ENCODE data around the gene CNOT2.

CNOT2 gene

GRCh38 chr12:70265132-70265531 is 21.9 kb downstream of the CNOT2 start:
- H3K27ac ChIP-seq (ENCODE audit: low read depth, low read length) = no peak overlapping the region
- H3K4me1 ChIP-seq (ENCODE audit: control insufficient read depth in 5 of 5, insufficient read depth in 5 of 5, low read length in 5 of 5) = peaks cover 0 to 22% (median 16%) of the 10 kb centered on the region in 5 donors
- H3K4me3 ChIP-seq (ENCODE audit: low read depth in 1 of 5, low read length in 5 of 5) = no peak overlapping the region
- no peaks in the 10 kb centered on the region for H3K36me3 ChIP-seq (ENCODE audit: control insufficient read depth in 5 of 5, insufficient read depth in 5 of 5, low read length in 5 of 5)
- no peak overlapping the region for H3K9ac ChIP-seq (ENCODE audit: low read length in 5 of 5)
- H3K9me3 ChIP-seq (ENCODE audit: control insufficient read depth in 5 of 5, low read length in 5 of 5) = no peaks in the 10 kb centered on the region
- no peaks in the 10 kb centered on the region for H3K27me3 ChIP-seq (ENCODE audit: control insufficient read depth in 5 of 5, insufficient read depth in 4 of 5, low read length in 5 of 5)

DNA sequence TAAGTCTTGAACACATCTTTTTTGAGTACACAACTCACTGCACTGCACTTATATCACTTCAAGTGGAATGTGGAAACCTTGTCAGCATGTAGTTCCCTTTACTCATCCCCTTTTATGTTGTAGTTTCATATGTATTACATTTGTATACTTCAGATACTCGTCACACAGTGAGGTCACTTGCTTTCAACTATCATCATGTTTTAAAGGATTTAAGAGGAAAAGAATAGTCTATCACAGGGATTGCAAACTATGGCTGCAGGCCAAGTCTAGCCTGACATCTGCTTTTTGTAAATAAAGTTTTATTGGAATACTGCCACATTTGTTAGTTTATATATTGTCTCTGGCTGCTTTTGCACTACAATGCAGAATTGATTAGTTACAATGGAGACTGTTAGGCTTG is 24.3 kb downstream of the CNOT2 start:
- no peaks in the 10 kb centered on the region for H3K36me3 ChIP-seq (ENCODE audit: control insufficient read depth in 5 of 5, insufficient read depth in 5 of 5, low read length in 5 of 5)
- H3K27ac ChIP-seq (ENCODE audit: low read depth, low read length) = no peak overlapping the region
- peaks cover 0 to 45% (median 22%) of the 10 kb centered on the region in 5 donors for H3K4me1 ChIP-seq (ENCODE audit: control insufficient read depth in 5 of 5, insufficient read depth in 5 of 5, low read length in 5 of 5)
- no peaks in the 10 kb centered on the region for H3K27me3 ChIP-seq (ENCODE audit: control insufficient read depth in 5 of 5, insufficient read depth in 4 of 5, low read length in 5 of 5)
- no peak overlapping the region for H3K4me3 ChIP-seq (ENCODE audit: low read depth in 1 of 5, low read length in 5 of 5)
- no peaks in the 10 kb centered on the region for H3K9me3 ChIP-seq (ENCODE audit: control insufficient read depth in 5 of 5, low read length in 5 of 5)
- H3K9ac ChIP-seq (ENCODE audit: low read length in 5 of 5) = no peak overlapping the region

DNA sequence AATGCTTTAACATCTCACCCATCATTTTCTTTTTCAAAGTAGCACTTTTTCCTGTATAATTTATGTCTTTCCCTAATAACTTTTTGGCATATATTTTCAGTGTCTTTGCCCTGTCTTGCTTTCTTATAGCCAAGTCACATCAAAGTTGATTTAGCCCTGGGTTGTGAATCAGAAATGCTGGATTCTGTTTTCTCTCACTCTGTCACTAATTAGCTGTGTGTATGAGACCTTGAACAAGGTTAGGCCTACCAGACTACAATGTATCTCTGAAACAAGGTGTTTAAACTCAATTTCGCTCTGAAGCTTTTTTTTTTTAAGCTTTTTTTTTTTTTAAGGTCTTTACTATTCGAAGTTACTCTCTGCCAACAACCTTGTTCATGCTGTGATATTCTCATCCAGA is 25.7 kb downstream of the CNOT2 start:
- no peak overlapping the region for H3K27ac ChIP-seq (ENCODE audit: low read depth, low read length)
- H3K27me3 ChIP-seq (ENCODE audit: control insufficient read depth in 5 of 5, insufficient read depth in 4 of 5, low read length in 5 of 5) = no peaks in the 10 kb centered on the region
- no peak overlapping the region for H3K4me3 ChIP-seq (ENCODE audit: low read depth in 1 of 5, low read length in 5 of 5)
- H3K4me1 ChIP-seq (ENCODE audit: control insufficient read depth in 5 of 5, insufficient read depth in 5 of 5, low read length in 5 of 5) = peaks cover 0 to 51% (median 20%) of the 10 kb centered on the region in 5 donors
- no peak overlapping the region for H3K9ac ChIP-seq (ENCODE audit: low read length in 5 of 5)
- no peaks in the 10 kb centered on the region for H3K36me3 ChIP-seq (ENCODE audit: control insufficient read depth in 5 of 5, insufficient read depth in 5 of 5, low read length in 5 of 5)
- no peaks in the 10 kb centered on the region for H3K9me3 ChIP-seq (ENCODE audit: control insufficient read depth in 5 of 5, low read length in 5 of 5)

DNA sequence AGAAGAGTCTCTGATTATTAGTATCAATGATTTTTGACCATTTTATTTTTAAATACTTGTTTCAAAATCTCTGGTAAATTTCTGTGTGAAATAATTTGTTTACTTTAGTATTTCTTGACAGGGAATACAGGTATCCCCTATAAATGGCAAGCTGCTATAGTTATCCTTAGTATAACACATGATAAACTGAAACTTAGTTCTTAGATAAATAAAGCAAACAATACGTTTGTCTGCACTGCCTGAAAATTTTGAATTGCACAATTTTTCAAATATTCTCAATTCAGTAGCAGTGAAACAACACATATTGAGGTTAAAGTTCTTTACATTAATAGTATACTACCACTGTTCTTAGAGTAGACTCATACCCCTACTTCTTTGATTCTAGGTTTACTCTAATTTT is 26.9 kb downstream of the CNOT2 start:
- H3K4me3 ChIP-seq (ENCODE audit: low read depth in 1 of 5, low read length in 5 of 5) = no peak overlapping the region
- no peaks in the 10 kb centered on the region for H3K27me3 ChIP-seq (ENCODE audit: control insufficient read depth in 5 of 5, insufficient read depth in 4 of 5, low read length in 5 of 5)
- no peak overlapping the region for H3K9ac ChIP-seq (ENCODE audit: low read length in 5 of 5)
- peaks cover 0 to 3% (median 0%) of the 10 kb centered on the region in 5 donors for H3K36me3 ChIP-seq (ENCODE audit: control insufficient read depth in 5 of 5, insufficient read depth in 5 of 5, low read length in 5 of 5)
- H3K27ac ChIP-seq (ENCODE audit: low read depth, low read length) = no peak overlapping the region
- no peaks in the 10 kb centered on the region for H3K9me3 ChIP-seq (ENCODE audit: control insufficient read depth in 5 of 5, low read length in 5 of 5)
- peaks cover 0 to 51% (median 18%) of the 10 kb centered on the region in 5 donors for H3K4me1 ChIP-seq (ENCODE audit: control insufficient read depth in 5 of 5, insufficient read depth in 5 of 5, low read length in 5 of 5)

GRCh38 chr12:70271025-70271424 is 27.8 kb downstream of the CNOT2 start:
- Histone ChIP-seq H3K27ac (ENCODE audit: low read depth, low read length) (no peak overlapping the region), H3K9ac (ENCODE audit: low read length in 5 of 5) (no peak overlapping the region), H3K27me3 (ENCODE audit: control insufficient read depth in 5 of 5, insufficient read depth in 4 of 5, low read length in 5 of 5) (no peaks in the 10 kb centered on the region), H3K9me3 (ENCODE audit: control insufficient read depth in 5 of 5, low read length in 5 of 5) (no peaks in the 10 kb centered on the region), H3K36me3 (ENCODE audit: control insufficient read depth in 5 of 5, insufficient read depth in 5 of 5, low read length in 5 of 5) (peaks cover 0 to 3% (median 0%) of the 10 kb centered on the region in 5 donors), H3K4me1 (ENCODE audit: control insufficient read depth in 5 of 5, insufficient read depth in 5 of 5, low read length in 5 of 5) (peaks cover 0 to 51% (median 18%) of the 10 kb centered on the region in 5 donors), H3K4me3 (ENCODE audit: low read depth in 1 of 5, low read length in 5 of 5) (no peak overlapping the region)

DNA sequence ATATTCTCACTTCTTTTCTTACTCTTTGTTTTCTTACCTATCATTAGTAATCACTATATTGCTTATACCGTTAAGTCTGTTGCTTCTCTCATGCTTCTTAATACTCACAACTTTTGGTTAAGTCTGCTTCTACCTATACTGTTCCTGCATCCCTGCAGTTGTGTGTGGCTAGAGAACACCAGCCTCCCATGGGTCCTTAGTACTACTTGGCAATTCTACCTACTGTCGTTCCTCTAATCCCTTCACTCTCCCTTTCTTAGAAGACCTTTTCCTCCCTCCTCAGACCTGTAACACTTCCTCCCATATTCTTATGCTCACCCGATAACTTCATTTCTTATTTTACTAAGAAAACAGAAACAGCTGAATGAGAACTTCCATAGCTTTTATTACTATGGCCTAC is 29.3 kb downstream of the CNOT2 start:
- Histone ChIP-seq H3K4me1 (ENCODE audit: control insufficient read depth in 5 of 5, insufficient read depth in 5 of 5, low read length in 5 of 5) (peaks cover 0 to 50% (median 18%) of the 10 kb centered on the region in 5 donors), H3K9me3 (ENCODE audit: control insufficient read depth in 5 of 5, low read length in 5 of 5) (no peaks in the 10 kb centered on the region), H3K27ac (ENCODE audit: low read depth, low read length) (no peak overlapping the region), H3K36me3 (ENCODE audit: control insufficient read depth in 5 of 5, insufficient read depth in 5 of 5, low read length in 5 of 5) (peaks cover 0 to 3% (median 0%) of the 10 kb centered on the region in 5 donors), H3K4me3 (ENCODE audit: low read depth in 1 of 5, low read length in 5 of 5) (no peak overlapping the region), H3K27me3 (ENCODE audit: control insufficient read depth in 5 of 5, insufficient read depth in 4 of 5, low read length in 5 of 5) (no peaks in the 10 kb centered on the region), H3K9ac (ENCODE audit: low read length in 5 of 5) (no peak overlapping the region)

- H3K27ac ChIP-seq (ENCODE audit: low read depth, low read length) = no peak overlapping the region
- H3K4me3 ChIP-seq (ENCODE audit: low read depth in 1 of 5, low read length in 5 of 5) = no peak overlapping the region
- peaks cover 0 to 8% (median 0%) of the 10 kb centered on the region in 5 donors for H3K36me3 ChIP-seq (ENCODE audit: control insufficient read depth in 5 of 5, insufficient read depth in 5 of 5, low read length in 5 of 5)
- H3K27me3 ChIP-seq (ENCODE audit: control insufficient read depth in 5 of 5, insufficient read depth in 4 of 5, low read length in 5 of 5) = no peaks in the 10 kb centered on the region
- H3K4me1 ChIP-seq (ENCODE audit: control insufficient read depth in 5 of 5, insufficient read depth in 5 of 5, low read length in 5 of 5) = peaks cover 0 to 31% (median 11%) of the 10 kb centered on the region in 5 donors
- no peak overlapping the region for H3K9ac ChIP-seq (ENCODE audit: low read length in 5 of 5)
- no peaks in the 10 kb centered on the region for H3K9me3 ChIP-seq (ENCODE audit: control insufficient read depth in 5 of 5, low read length in 5 of 5)
Observed at GRCh38 chr12:70275045-70275444, 31.8 kb downstream of the CNOT2 start.

- H3K4me3 ChIP-seq (ENCODE audit: low read depth in 1 of 5, low read length in 5 of 5) = no peak overlapping the region
- H3K27ac ChIP-seq (ENCODE audit: low read depth, low read length) = no peak overlapping the region
- H3K9me3 ChIP-seq (ENCODE audit: control insufficient read depth in 5 of 5, low read length in 5 of 5) = no peaks in the 10 kb centered on the region
- peaks cover 0 to 2% (median 0%) of the 10 kb centered on the region in 5 donors for H3K4me1 ChIP-seq (ENCODE audit: control insufficient read depth in 5 of 5, insufficient read depth in 5 of 5, low read length in 5 of 5)
- H3K9ac ChIP-seq (ENCODE audit: low read length in 5 of 5) = no peak overlapping the region
- H3K36me3 ChIP-seq (ENCODE audit: control insufficient read depth in 5 of 5, insufficient read depth in 5 of 5, low read length in 5 of 5) = peaks cover 0 to 8% (median 0%) of the 10 kb centered on the region in 5 donors
- no peaks in the 10 kb centered on the region for H3K27me3 ChIP-seq (ENCODE audit: control insufficient read depth in 5 of 5, insufficient read depth in 4 of 5, low read length in 5 of 5)
Observed at GRCh38 chr12:70277973-70278372, 34.7 kb downstream of the CNOT2 start.

GRCh38 chr12:70278945-70279344 is 35.7 kb downstream of the CNOT2 start:
- Histone ChIP-seq H3K9me3 (ENCODE audit: control insufficient read depth in 5 of 5, low read length in 5 of 5) (no peaks in the 10 kb centered on the region), H3K4me3 (ENCODE audit: low read depth in 1 of 5, low read length in 5 of 5) (no peak overlapping the region), H3K27ac (ENCODE audit: low read depth, low read length) (no peak overlapping the region), H3K27me3 (ENCODE audit: control insufficient read depth in 5 of 5, insufficient read depth in 4 of 5, low read length in 5 of 5) (no peaks in the 10 kb centered on the region), H3K9ac (ENCODE audit: low read length in 5 of 5) (no peak overlapping the region), H3K36me3 (ENCODE audit: control insufficient read depth in 5 of 5, insufficient read depth in 5 of 5, low read length in 5 of 5) (peaks cover 0 to 8% (median 0%) of the 10 kb centered on the region in 5 donors), H3K4me1 (ENCODE audit: control insufficient read depth in 5 of 5, insufficient read depth in 5 of 5, low read length in 5 of 5) (no peaks in the 10 kb centered on the region)

DNA sequence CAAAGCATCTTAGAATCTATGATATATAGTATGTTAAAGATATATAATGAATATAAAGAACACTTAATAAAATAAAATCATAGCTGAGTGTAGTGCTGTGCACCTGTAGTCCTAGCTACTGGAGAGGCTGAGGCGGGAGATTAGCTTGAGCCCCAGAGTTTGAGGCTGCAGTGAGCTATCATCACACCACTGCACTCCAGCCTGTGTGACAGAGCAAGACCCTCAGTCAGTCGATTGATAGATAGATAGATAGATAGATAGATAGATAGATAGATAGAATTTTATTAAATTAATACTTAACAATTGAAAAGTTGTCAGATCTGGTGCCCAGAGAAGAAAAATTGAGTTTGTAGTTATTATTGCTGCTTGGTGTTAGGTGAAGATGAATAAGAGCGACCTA is 40.0 kb downstream of the CNOT2 start:
- no peak overlapping the region for H3K4me3 ChIP-seq (ENCODE audit: low read depth in 1 of 5, low read length in 5 of 5)
- no peaks in the 10 kb centered on the region for H3K27me3 ChIP-seq (ENCODE audit: control insufficient read depth in 5 of 5, insufficient read depth in 4 of 5, low read length in 5 of 5)
- H3K9ac ChIP-seq (ENCODE audit: low read length in 5 of 5) = no peak overlapping the region
- peaks cover 0 to 2% (median 0%) of the 10 kb centered on the region in 5 donors for H3K4me1 ChIP-seq (ENCODE audit: control insufficient read depth in 5 of 5, insufficient read depth in 5 of 5, low read length in 5 of 5)
- H3K27ac ChIP-seq (ENCODE audit: low read depth, low read length) = no peak overlapping the region
- peaks cover 0 to 13% (median 7%) of the 10 kb centered on the region in 5 donors for H3K36me3 ChIP-seq (ENCODE audit: control insufficient read depth in 5 of 5, insufficient read depth in 5 of 5, low read length in 5 of 5)
- H3K9me3 ChIP-seq (ENCODE audit: control insufficient read depth in 5 of 5, low read length in 5 of 5) = no peaks in the 10 kb centered on the region

DNA sequence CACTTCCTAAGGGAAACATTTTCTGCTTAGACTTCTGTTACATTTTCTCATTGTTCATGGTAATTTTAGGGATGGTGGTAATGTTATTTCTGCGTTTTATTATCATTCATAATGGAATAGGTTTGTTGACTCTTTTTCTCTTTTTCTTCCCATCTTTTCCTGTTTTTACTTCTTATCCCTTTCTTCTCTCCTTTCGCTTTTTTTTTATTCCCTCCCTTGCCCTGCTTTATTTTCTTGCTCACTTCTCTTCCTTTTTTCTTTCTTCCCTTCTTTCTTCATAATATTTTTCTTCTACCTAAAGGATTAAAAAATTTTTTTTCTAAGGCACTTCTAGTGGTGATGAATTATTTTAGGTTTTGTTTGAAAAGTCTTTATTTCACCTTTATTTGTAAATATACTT is 45.6 kb downstream of the CNOT2 start:
- no peak overlapping the region for H3K9ac ChIP-seq (ENCODE audit: low read length in 5 of 5)
- no peak overlapping the region for H3K4me3 ChIP-seq (ENCODE audit: low read depth in 1 of 5, low read length in 5 of 5)
- no peak overlapping the region for H3K27ac ChIP-seq (ENCODE audit: low read depth, low read length)
- no peaks in the 10 kb centered on the region for H3K9me3 ChIP-seq (ENCODE audit: control insufficient read depth in 5 of 5, low read length in 5 of 5)
- peaks cover 2 to 16% (median 14%) of the 10 kb centered on the region in 5 donors for H3K4me1 ChIP-seq (ENCODE audit: control insufficient read depth in 5 of 5, insufficient read depth in 5 of 5, low read length in 5 of 5)
- no peaks in the 10 kb centered on the region for H3K27me3 ChIP-seq (ENCODE audit: control insufficient read depth in 5 of 5, insufficient read depth in 4 of 5, low read length in 5 of 5)
- peaks cover 0 to 10% (median 7%) of the 10 kb centered on the region in 5 donors for H3K36me3 ChIP-seq (ENCODE audit: control insufficient read depth in 5 of 5, insufficient read depth in 5 of 5, low read length in 5 of 5)
